IPS-18a (cell line): ENCODE data around the gene RBM33.
A peak's percentile ranks its signal among the peaks of the same experiment; 100 is the strongest.

Source experiments
- H3K27ac ChIP-seq: one replicate; pipeline ENCODE4 v1.5.1; 2013; ENCODE audit warnings: low read length
- H3K27me3 ChIP-seq: one replicate; pipeline ENCODE4 v1.6.1; 2013; ENCODE audit warnings: mild to moderate bottlenecking, low read length; ENCODE audit not compliant: control insufficient read depth, insufficient read depth
- H3K36me3 ChIP-seq: one replicate; pipeline ENCODE4 v1.6.1; 2013; ENCODE audit warnings: low read depth, low read length; ENCODE audit not compliant: control insufficient read depth
- H3K4me1 ChIP-seq: one replicate; pipeline ENCODE4 v1.6.1; 2013; ENCODE audit warnings: low read depth, low read length; ENCODE audit not compliant: control insufficient read depth
- H3K4me3 ChIP-seq: one replicate; pipeline ENCODE4 v1.5.1; 2013; ENCODE audit warnings: low read length
- H3K9ac ChIP-seq: one replicate; pipeline ENCODE4 v1.6.1; 2013; ENCODE audit warnings: mild to moderate bottlenecking, low read length, moderate library complexity
- H3K9me3 ChIP-seq: one replicate; pipeline ENCODE4 v1.6.1; 2013; ENCODE audit warnings: low read depth, low read length; ENCODE audit not compliant: control insufficient read depth

The RBM33 gene

GRCh38 chr7:155795401-155795800 lies 150.9 kb downstream of the RBM33 start:
- peaks cover 43% of the 10 kb centered on the region for H3K27me3 ChIP-seq
- H3K9ac ChIP-seq: no peak overlapping the region
- no peaks in the 10 kb centered on the region for H3K9me3 ChIP-seq

GRCh38 chr7:155795951-155796350 lies 151.5 kb downstream of the RBM33 start:
- Histone ChIP-seq H3K36me3 (no peaks in the 10 kb centered on the region), H3K4me3 (no peak overlapping the region), H3K27ac (no peak overlapping the region), H3K4me1 (no peaks in the 10 kb centered on the region), H3K9ac (no peak overlapping the region), H3K9me3 (no peaks in the 10 kb centered on the region), H3K27me3 (peaks cover 48% of the 10 kb centered on the region)

More at GRCh38 chr7:155795401-155795800, 150.9 kb downstream of the RBM33 start:
- Histone ChIP-seq H3K27ac (no peak overlapping the region), H3K4me1 (no peaks in the 10 kb centered on the region), H3K36me3 (no peaks in the 10 kb centered on the region), H3K4me3 (no peak overlapping the region)

GRCh38 chr7:155796381-155797261 lies 152.2 kb downstream of the RBM33 start:
- Histone ChIP-seq H3K36me3 (no peaks in the 10 kb centered on the region), H3K27ac (no peak overlapping the region), H3K4me3 (peak overlapping the region; percentile 9), H3K9me3 (no peaks in the 10 kb centered on the region), H3K4me1 (no peaks in the 10 kb centered on the region), H3K27me3 (peaks cover 55% of the 10 kb centered on the region), H3K9ac (no peak overlapping the region)

- Histone ChIP-seq H3K9ac (no peak overlapping the region), H3K4me1 (no peaks in the 10 kb centered on the region), H3K27ac (no peak overlapping the region), H3K36me3 (no peaks in the 10 kb centered on the region), H3K27me3 (peaks cover 64% of the 10 kb centered on the region), H3K4me3 (peak overlapping the region; percentile 9), H3K9me3 (no peaks in the 10 kb centered on the region)
Measured at GRCh38 chr7:155797262-155798250, 153.1 kb downstream of the RBM33 start.

- Histone ChIP-seq H3K27ac (no peak overlapping the region), H3K9ac (no peak overlapping the region), H3K9me3 (no peaks in the 10 kb centered on the region), H3K4me1 (no peaks in the 10 kb centered on the region), H3K4me3 (no peak overlapping the region), H3K27me3 (peaks cover 77% of the 10 kb centered on the region), H3K36me3 (no peaks in the 10 kb centered on the region)
Measured at GRCh38 chr7:155798673-155799439, 154.4 kb downstream of the RBM33 start.

- Histone ChIP-seq H3K36me3 (no peaks in the 10 kb centered on the region), H3K4me3 (no peak overlapping the region), H3K27me3 (peaks cover 84% of the 10 kb centered on the region), H3K27ac (no peak overlapping the region), H3K9ac (no peak overlapping the region), H3K9me3 (no peaks in the 10 kb centered on the region), H3K4me1 (no peaks in the 10 kb centered on the region)
Measured at GRCh38 chr7:155799514-155799913, 155.1 kb downstream of the RBM33 start.

GRCh38 chr7:155800301-155800700 lies 155.8 kb downstream of the RBM33 start:
- H3K27me3 ChIP-seq: peaks cover 92% of the 10 kb centered on the region

GRCh38 chr7:155800741-155801267 lies 156.3 kb downstream of the RBM33 start:
- Histone ChIP-seq H3K27me3 (peaks cover 95% of the 10 kb centered on the region), H3K9ac (no peak overlapping the region)

More at GRCh38 chr7:155800301-155800700, 155.8 kb downstream of the RBM33 start:
- no peaks in the 10 kb centered on the region for H3K4me1 ChIP-seq
- H3K36me3 ChIP-seq: no peaks in the 10 kb centered on the region
- H3K9ac ChIP-seq: no peak overlapping the region
- no peak overlapping the region for H3K27ac ChIP-seq
- no peak overlapping the region for H3K4me3 ChIP-seq
- no peaks in the 10 kb centered on the region for H3K9me3 ChIP-seq

GRCh38 chr7:155802291-155802690 lies 157.8 kb downstream of the RBM33 start:
- peaks cover 100% of the 10 kb centered on the region for H3K27me3 ChIP-seq
- no peak overlapping the region for H3K4me3 ChIP-seq
- H3K9me3 ChIP-seq: no peaks in the 10 kb centered on the region
- H3K27ac ChIP-seq: no peak overlapping the region
- no peaks in the 10 kb centered on the region for H3K36me3 ChIP-seq
- no peak overlapping the region for H3K9ac ChIP-seq
- H3K4me1 ChIP-seq: no peaks in the 10 kb centered on the region

More at GRCh38 chr7:155800741-155801267, 156.3 kb downstream of the RBM33 start:
- Histone ChIP-seq H3K4me1 (no peaks in the 10 kb centered on the region), H3K36me3 (no peaks in the 10 kb centered on the region), H3K9me3 (no peaks in the 10 kb centered on the region), H3K27ac (no peak overlapping the region), H3K4me3 (no peak overlapping the region)

GRCh38 chr7:155802906-155803417 lies 158.5 kb downstream of the RBM33 start:
- no peak overlapping the region for H3K9ac ChIP-seq
- no peaks in the 10 kb centered on the region for H3K36me3 ChIP-seq
- no peak overlapping the region for H3K4me3 ChIP-seq
- no peaks in the 10 kb centered on the region for H3K9me3 ChIP-seq
- no peaks in the 10 kb centered on the region for H3K4me1 ChIP-seq
- H3K27ac ChIP-seq: no peak overlapping the region
- H3K27me3 ChIP-seq: peaks cover 100% of the 10 kb centered on the region
